B cell (primary cell): ENCODE measurements around the gene RFX4. TPM values are rescaled to one million over a fixed set of nuclear protein-coding genes. Genes with fewer than 3 reads are reported as not detected.

ENCODE experiments used
- ATAC-seq: fragments of 200-7000 bp; cut with Tn5 transposase; one replicate; pipeline ENCODE4 v1.10.0; 2021; ENCODE audit warnings: low read depth, mild to moderate bottlenecking, moderate number of reproducible peaks, moderate library complexity
- CTCF ChIA-PET: fragments of 350-600 bp; sonication (Branson Sonifier 250); formaldehyde crosslinking; loops from one replicate; lab custom pipeline; 2021; ENCODE audit warnings: antibody characterized with exemption, inconsistent platforms; lab: Charles Lee
- POLR2A ChIA-PET: fragments of 350-600 bp; sonication (Branson Sonifier 250); formaldehyde crosslinking; loops from one replicate; lab custom pipeline; 2021; ENCODE audit warnings: antibody characterized with exemption; lab: Charles Lee
- DNase-seq: peaks from one replicate; pipeline ENCODE4 v3.0.0; 2013
- H2AFZ ChIP-seq: 2 replicates; pipeline ENCODE4 v1.6.1; 2012; ENCODE audit warnings: mild to moderate bottlenecking, low read depth, low read length; ENCODE audit not compliant: insufficient read depth, poor library complexity, severe bottlenecking
- H3K27ac ChIP-seq, 2 donors: 1 replicate in 1 of 2; 2 replicates in 1 of 2; pipeline ENCODE4 v1.5.1; 2012 to 2013; ENCODE audit warnings: low read length in 2 of 2, mild to moderate bottlenecking in 2 of 2, moderate library complexity in 1 of 2
- H3K27me3 ChIP-seq, 4 experiments: fragments of 200-600 bp in 1 of 4; sonication (generic) in 1 of 4; replicated peaks in 1 of 4; 1 replicate in 2 of 4; 2 replicates in 2 of 4; pipeline versions ENCODE4 v1.6.1 to v1.7.0; 2013 to 2016; ENCODE audit warnings: low read length in 3 of 4, mild to moderate bottlenecking in 2 of 4, mixed read lengths in 1 of 4, moderate library complexity in 1 of 4; ENCODE audit not compliant: insufficient read depth in 4 of 4, control insufficient read depth in 3 of 4; ENCODE audit errors: control extremely low read depth in 1 of 4
- H3K36me3 ChIP-seq, 2 experiments: replicated peaks in 1 of 2; 1 replicate in 1 of 2; 2 replicates in 1 of 2; pipeline versions ENCODE4 v1.6.1 to v1.7.1; 2013; ENCODE audit warnings: low read length in 1 of 2; ENCODE audit not compliant: insufficient read depth in 2 of 2, control insufficient read depth in 1 of 2; ENCODE audit errors: control extremely low read depth in 1 of 2, extremely low read depth in 1 of 2
- H3K4me1 ChIP-seq, 2 donors: fragments of 200-600 bp in 1 of 2; sonication (generic) in 1 of 2; 1 replicate in 1 of 2; 2 replicates in 1 of 2; pipeline versions ENCODE4 v1.5.1 to v1.6.1; 2013 to 2017; ENCODE audit warnings: low read length in 2 of 2; ENCODE audit not compliant: control insufficient read depth in 2 of 2, insufficient read depth in 2 of 2
- H3K4me2 ChIP-seq: replicated peaks from 2 replicates; pipeline ENCODE3; 2012; ENCODE audit warnings: mild to moderate bottlenecking, low read depth, low read length; ENCODE audit not compliant: poor library complexity, severe bottlenecking
- H3K4me3 ChIP-seq, 5 experiments: fragments of 200-600 bp in 1 of 5; sonication (generic) in 1 of 5; 1 replicate in 3 of 5; 2 replicates in 2 of 5; pipeline versions ENCODE4 v1.5.1 to v1.7.0; 2011 to 2016; ENCODE audit warnings: low read length in 4 of 5, mild to moderate bottlenecking in 4 of 5, low read depth in 2 of 5, control low read depth in 1 of 5, moderate library complexity in 1 of 5; ENCODE audit not compliant: insufficient read depth in 1 of 5; ENCODE audit errors: control extremely low read depth in 1 of 5, extremely low read depth in 1 of 5
- H3K79me2 ChIP-seq: fragments of 200-600 bp; sonication (generic); one replicate; pipeline ENCODE4 v1.6.0; 2016; ENCODE audit warnings: low read length; ENCODE audit not compliant: control insufficient read depth, insufficient read depth
- H3K9ac ChIP-seq: fragments of 200-600 bp; sonication (generic); 2 replicates; pipeline ENCODE4 v1.6.1; 2017; ENCODE audit warnings: mild to moderate bottlenecking, low read length, moderate library complexity
- H3K9me3 ChIP-seq, 3 donors: one replicate each; pipeline versions ENCODE4 v1.6.1 to v1.7.1; 2013; ENCODE audit warnings: low read length in 2 of 3; ENCODE audit not compliant: control insufficient read depth in 2 of 3, insufficient read depth in 1 of 3; ENCODE audit errors: control extremely low read depth in 1 of 3
- H4K20me1 ChIP-seq: 2 replicates; pipeline ENCODE4 v1.6.0; 2012; ENCODE audit warnings: mild to moderate bottlenecking, low read length; ENCODE audit not compliant: insufficient read depth, control insufficient read depth, poor library complexity, severe bottlenecking
- H3K27ac Mint-ChIP-seq: one replicate; pipeline ENCODE4 v1.8.0; 2021; ENCODE audit warnings: mixed read lengths
- H3K27me3 Mint-ChIP-seq: one replicate; pipeline ENCODE4 v1.8.0; 2021; ENCODE audit warnings: mixed read lengths
- H3K4me1 Mint-ChIP-seq: one replicate; pipeline ENCODE4 v1.8.0; 2021; ENCODE audit warnings: mixed read lengths
- H3K4me3 Mint-ChIP-seq: one replicate; pipeline ENCODE4 v1.8.0; 2021; ENCODE audit warnings: mixed read lengths
- H3K9me3 Mint-ChIP-seq: one replicate; pipeline ENCODE4 v1.8.0; 2022; ENCODE audit warnings: mixed read lengths; ENCODE audit not compliant: insufficient read depth
- CTCF ChIP-seq: fragments of 200-600 bp; IDR thresholded peaks from one replicate; pipeline ENCODE4 v1.8.0; 2022; ENCODE audit warnings: antibody characterized with exemption, mild to moderate bottlenecking
- EZH2 ChIP-seq: IDR thresholded peaks from 2 replicates; pipeline ENCODE4 v1.6.1; 2012; ENCODE audit warnings: borderline replicate concordance, low read depth, mild to moderate bottlenecking, moderate library complexity, low read length; ENCODE audit not compliant: insufficient read depth, poor library complexity, severe bottlenecking
- WGBS: methylation state at CpG from one replicate; pipeline ENCODE4 v1.1.5; 2013; ENCODE audit warnings: missing lambda C conversion rate; ENCODE audit not compliant: insufficient coverage; 5-methylcytosine and 5-hydroxymethylcytosine counted together
- intact Hi-C: fragments of 100-400 bp; cut with micrococcal nuclease; formaldehyde crosslinking; loops from one replicate; pipeline ENCODE4 v1.10.0; 2022
- polyA plus RNA-seq: library from polyadenylated mRNA; depleted of rRNA; stranded (reverse); fragments of >200 nt; gene quantifications from 2 replicates; pipeline ENCODE4 v1.2.3, GENCODE V29; 2012
- total RNA-seq, 2 donors: library from RNA; stranded (reverse); fragments of 120-200 nt in 1 of 2; gene quantifications; 1 replicate in 1 of 2; 2 replicates in 1 of 2; pipeline versions ENCODE4 v1.2.3 to v1.2.4, GENCODE V29; 2013 to 2022

Gene RFX4
- total and polyA plus RNA-seq, 2 donors (not counting 1 experiment from before 2014, with no cell fraction given), result not detected

- Histone ChIP-seq H3K27ac (no peak overlapping the region), H3K4me1 (no peaks in the 10 kb centered on the region), H3K9ac (no peak overlapping the region), H3K79me2 (no peaks in the 10 kb centered on the region), H3K27me3 (peaks cover 0 to 15% (median 11%) of the 10 kb centered on the region in 4 experiments), H4K20me1 (no peaks in the 10 kb centered on the region), H3K36me3 (no peaks in the 10 kb centered on the region), H3K4me3 (no peak overlapping the region), H3K9me3 (no peaks in the 10 kb centered on the region), H3K4me2 (no peak overlapping the region), H2AFZ (no peak overlapping the region)
- Mint-ChIP-seq H3K27me3 (peaks cover 42% of the 10 kb centered on the region), H3K4me3 (no peak overlapping the region), H3K4me1 (no peaks in the 10 kb centered on the region), H3K9me3 (peaks cover 4% of the 10 kb centered on the region), H3K27ac (no peak overlapping the region)
- ChIA-PET CTCF (no interaction called here), POLR2A (no interaction called here)
- ATAC-seq (no peak), DNase-seq (no peak)
- intact Hi-C loops, result no loop called here
- TF ChIP-seq CTCF (no peak), EZH2 (no peak)
Measured at GRCh38 chr12:106573239-106573638, 9.6 kb upstream of the RFX4 start.

GRCh38 chr12:106576848-106577247, 6.0 kb upstream of the RFX4 start:
- Histone ChIP-seq H3K36me3 (no peaks in the 10 kb centered on the region), H3K4me3 (no peak overlapping the region), H4K20me1 (no peaks in the 10 kb centered on the region), H2AFZ (no peak overlapping the region), H3K9ac (no peak overlapping the region), H3K27me3 (peaks cover 0 to 19% (median 15%) of the 10 kb centered on the region in 4 experiments), H3K27ac (no peak overlapping the region), H3K79me2 (no peaks in the 10 kb centered on the region), H3K4me2 (no peak overlapping the region), H3K9me3 (peaks cover 0 to 13% (median 0%) of the 10 kb centered on the region in 3 donors), H3K4me1 (no peaks in the 10 kb centered on the region)
- no peak for ATAC-seq
- Mint-ChIP-seq H3K4me1 (peaks cover under 1% of the 10 kb centered on the region), H3K27ac (no peak overlapping the region), H3K9me3 (no peaks in the 10 kb centered on the region), H3K4me3 (no peak overlapping the region), H3K27me3 (peaks cover 54% of the 10 kb centered on the region)
- intact Hi-C loops, result no loop called here
- ChIA-PET POLR2A (no interaction called here), CTCF (no interaction called here)
- no peak for DNase-seq
- TF ChIP-seq CTCF (no peak), EZH2 (no peak)
- no CpG with 5 or more reads among the region's 2 CpGs for WGBS
